Activated CD8-positive, alpha-beta memory T cell treated with anti-CD3 and anti-CD28 coated beads for 4 hours (primary cell): ENCODE data around the gene TSPAN9.

Source experiments
- DNase-seq, 2 donors: peaks; one replicate each; pipeline ENCODE4 v3.0.0-alpha.2; 2020; ENCODE audit warnings: low read depth in 2 of 2

The TSPAN9 gene

DNA sequence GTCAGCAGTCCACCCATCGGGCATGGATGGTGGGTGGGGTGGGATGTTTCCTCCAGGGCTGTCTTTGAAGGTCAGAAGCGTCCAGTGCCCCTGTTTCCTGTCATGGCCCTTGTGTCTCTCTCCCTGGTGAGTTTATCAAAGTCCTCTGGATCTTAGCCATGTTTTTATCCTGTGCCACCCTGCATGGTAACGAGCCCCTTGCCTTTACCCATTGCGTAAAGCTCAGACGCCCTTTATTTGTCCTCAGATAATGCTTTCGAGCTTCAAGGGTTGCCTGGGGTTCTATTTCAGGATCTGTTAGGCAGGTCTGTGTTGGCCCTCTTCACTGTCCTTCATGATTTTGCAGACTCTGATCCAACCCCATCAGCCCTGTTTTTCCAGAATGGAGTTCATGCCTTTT lies 172.9 kb downstream of the TSPAN9 start:
- no peak for DNase-seq

DNA sequence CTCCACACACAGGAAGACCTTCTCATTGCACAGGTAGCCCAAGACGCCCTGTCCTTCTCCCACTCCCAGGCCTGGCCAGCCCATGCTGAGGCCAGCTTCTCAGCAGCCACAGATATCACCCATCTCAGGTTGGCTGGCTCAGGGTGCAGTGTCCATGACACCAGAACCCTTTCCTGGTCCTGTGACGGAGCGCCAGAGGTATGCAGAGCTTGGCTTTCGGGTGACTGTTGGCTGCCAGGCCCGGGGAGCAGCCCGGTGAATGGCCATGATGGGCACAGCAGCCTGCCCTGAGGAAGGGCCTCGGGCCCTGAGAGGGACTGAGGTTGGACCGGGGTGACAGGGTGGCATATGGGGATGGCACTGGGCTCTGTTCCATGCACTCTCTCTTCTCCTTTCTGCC lies 173.4 kb downstream of the TSPAN9 start:
- DNase-seq = no peak

DNA sequence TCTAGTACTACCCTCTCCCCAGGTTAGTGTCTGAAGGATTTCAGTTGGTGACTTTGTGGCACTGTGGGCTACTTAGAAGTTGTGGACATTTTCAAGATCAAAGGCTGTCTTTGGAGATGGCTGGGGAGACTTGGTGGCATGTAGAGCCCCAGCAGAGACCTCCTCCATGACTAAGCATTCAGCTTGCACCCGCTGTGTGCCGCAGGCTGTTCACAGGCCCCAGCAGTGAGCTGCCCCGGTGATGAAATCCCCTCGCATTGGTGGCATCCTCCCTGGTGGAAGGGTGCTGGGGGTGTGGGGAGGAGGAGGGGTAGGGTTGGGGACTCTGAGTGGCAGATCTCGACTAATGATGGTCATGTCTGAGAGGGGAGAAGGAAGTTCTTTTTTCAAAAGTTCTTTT lies 173.9 kb downstream of the TSPAN9 start:
- DNase-seq = no peak

DNA sequence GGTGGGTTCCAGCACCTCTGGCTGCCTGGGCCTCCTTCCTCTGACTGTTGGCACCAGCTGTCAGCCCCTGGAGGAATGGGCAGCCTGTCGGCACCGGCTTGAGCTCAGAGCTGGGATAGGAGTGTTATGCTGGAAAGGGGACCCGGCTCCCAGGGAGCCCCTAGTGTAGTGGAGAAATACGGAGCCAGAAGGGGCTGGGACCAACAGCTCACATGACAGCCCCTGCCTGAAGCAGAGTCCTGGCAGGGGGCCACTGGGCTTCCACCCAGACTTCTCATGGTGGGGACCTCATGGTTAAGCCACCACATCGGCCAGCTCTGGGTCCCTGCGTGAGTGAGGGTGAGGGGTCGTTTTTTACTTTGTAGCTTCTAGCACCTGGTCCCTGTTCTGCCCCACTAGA lies 174.5 kb downstream of the TSPAN9 start:
- DNase-seq = no peak

DNA sequence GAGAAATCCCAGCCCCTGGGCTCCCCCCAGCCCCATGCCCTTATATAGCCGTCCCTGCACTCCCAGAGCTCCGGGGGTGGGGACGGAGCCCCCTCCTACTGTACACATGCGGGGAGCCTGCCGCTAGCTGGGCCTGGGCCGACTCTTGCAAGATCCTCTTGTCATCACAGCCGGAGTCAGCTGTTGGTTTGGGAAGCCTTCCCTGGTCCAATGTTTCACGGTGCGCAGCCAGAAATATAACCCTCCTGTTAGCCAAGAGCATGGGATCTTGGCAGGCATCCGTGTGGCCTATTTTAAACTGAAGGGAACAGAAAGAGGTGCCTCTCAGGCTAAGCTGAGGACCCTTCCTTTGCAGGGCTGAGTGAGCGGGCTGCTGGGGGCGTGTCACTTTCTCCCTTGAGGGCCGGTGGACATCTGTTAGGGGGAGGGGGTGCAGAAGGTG lies 175.3 kb downstream of the TSPAN9 start:
- DNase-seq = no peak

DNA sequence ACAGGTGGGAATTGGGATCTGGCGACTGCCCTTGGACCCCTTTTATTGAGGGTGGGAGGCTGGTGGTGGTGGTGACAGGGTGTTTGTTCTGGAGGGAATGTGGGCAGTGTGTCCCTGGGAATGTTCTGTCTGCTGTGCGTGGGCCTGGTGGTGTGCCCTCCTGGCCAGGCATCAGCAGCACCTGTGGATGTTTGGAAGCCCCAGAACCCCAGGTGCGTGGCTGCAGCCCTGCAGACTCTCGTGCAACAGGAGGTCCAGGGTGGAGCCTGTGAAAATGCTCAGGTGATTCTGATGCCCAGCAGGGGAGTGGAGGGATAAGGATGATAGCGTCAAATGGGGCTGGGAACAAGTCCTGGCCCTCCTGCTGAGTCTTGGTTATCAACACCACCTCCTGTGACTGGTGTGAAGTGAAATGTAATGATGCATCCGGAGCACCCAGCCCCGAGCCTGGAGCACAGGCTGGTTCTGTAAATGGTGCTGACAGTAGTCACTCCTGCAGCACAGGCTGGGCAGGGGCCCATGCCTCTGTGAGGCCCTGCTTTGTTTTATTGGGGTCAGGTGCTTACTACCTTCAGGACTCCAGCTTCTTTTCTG lies 176.6 kb downstream of the TSPAN9 start:
- DNase-seq = no peak

DNA sequence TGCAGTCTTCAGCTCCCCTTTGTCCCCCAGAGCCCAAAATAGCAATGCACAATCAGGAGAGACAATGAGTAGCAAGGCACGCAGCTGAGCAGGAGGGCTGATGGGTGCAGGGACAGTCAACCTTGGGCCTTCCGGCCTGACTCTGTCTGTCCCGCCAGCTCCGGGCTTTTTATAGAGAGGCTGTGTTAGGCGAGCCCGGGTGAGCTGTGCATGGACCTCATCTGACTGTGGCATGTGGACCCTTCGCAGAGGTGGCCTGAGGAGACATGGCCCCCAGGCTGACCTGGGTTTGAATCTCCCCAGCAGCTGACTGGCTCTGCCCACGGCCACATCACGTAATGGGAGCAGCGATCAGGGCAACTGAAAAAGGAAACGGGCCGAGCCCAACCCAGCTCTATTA lies 177.9 kb downstream of the TSPAN9 start:
- no peak for DNase-seq

DNA sequence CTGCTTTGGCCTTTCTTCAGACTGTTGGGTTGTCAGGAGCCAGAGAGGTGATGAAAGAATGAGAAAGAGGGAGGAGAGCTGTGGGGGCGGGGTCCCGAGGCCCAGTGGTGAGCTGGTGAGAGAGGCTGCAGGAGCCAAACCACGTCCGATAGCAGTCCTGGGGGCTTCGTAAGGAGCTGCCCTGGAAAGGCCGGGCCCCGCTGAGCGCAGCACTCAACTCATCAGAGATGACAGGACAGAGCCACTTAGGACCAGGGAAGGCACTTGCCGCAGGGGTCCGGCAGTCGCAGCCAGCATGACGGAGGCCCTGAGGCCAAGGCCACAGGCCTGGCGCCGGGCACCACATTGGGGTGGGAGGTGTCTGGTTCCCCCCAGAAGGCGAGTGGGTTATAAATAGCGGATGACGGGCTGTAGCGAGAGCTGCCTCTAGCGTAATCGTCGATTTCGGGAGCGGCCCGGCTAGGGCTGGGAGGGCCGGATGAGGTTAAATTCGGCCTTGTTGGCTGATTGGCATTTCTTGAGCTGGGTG lies 179.0 kb downstream of the TSPAN9 start:
- no peak for DNase-seq

DNA sequence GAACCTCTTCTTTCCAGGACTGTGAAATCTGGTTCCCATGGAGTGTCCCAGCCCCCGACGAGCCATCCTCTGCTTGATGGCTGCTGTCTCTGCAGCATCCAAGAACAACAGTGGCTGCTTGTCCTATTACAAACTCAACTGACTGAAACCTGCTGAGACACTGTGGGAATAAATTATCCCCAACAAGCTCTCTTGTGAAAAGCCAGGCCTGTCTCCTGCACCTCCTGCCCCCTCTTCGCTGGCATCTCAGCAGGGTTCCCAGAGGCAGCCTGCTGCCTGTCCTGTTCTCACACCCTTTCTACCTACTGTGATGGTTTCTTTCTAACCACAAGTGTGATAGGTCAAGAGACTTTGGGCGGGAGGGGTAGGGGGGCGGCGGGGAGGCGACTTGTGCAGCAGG lies 180.2 kb downstream of the TSPAN9 start:
- DNase-seq = no peak

DNA sequence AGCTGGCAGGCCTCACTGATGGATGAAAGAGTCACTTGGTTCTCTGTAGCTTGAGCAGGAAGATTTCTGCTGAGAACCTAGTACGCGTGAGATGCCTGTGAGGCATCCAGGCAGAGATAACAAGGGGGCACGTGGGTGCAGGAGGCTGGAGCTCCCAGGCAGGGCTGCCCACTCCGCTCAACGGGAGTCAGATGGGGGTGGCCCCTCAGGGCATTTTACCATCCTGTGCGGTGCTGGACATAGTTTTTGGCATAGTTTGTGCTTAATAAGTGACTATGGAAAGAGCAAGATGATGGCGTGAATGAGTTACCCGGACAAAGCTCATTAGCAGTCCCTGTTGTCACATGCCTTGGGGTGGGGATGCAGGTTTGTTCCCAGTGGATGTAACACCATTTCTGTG lies 182.8 kb downstream of the TSPAN9 start:
- DNase-seq = no peak

DNA sequence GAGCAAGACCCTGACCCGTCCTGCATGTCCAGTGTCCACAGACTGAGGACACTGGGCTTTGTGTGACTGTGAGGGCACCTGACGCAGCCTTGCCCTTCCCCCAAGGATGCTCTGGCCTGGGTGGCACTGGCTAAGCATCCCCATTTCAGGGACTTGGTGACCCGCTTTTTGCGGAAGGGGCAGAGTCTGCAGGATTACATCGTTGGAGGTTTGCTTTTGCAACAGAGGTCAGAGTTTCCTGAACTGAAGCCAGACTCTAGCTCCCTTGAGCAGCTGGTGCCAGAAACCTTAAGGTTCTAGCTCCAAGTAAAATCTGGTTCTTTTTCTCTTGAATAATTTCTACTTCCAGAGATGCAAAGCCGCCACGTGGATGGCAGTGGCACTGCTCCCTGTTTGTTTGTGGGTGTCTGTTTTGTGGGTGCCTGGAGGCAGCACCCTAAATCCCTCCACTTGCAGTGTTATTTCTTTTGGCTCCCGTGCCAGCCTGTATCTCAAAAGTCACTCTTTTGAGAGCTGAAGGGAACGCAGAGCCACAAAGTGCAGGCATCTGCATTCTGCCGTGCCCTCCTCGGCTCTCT lies 184.7 kb downstream of the TSPAN9 start:
- DNase-seq = no peak

DNA sequence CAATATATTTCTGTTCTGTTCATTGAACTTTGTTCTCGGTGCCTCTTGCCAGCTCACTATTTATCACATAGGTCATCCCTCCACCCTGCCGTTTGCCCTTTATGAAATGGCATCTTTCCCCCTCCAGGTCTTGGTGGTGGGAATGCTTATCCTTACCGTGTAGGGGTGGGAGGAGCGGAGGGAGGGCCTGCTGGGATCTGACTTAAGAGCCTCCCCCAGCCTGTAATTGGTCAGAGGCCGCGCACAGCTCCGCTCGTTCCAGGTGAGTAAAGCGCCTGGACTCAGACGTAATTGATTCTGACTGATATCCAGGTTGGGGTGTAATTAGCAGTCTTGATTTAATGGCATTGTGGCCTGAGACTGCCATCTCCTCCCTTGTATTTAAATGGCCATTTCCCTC lies 185.3 kb downstream of the TSPAN9 start:
- DNase-seq = no peak

DNA sequence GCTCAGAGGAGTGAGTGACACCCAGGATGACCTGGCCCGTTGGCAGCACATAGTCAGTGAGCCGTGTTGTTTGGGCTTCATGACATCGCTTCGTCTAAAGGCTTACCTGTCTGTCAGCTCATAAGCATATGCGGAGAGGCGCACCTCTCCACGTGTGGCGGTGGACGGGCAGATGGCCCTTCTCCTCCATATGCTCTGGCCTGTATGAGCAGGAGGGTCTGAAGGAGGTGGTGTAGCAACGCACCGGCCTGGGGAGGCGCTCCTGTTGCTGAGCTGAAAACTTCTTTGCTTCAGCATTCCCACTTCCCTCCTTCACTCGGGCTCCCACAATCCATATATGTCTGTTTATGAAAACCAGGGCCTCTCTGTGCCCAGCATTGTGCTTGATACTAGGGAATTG lies 186.1 kb downstream of the TSPAN9 start:
- no peak for DNase-seq

DNA sequence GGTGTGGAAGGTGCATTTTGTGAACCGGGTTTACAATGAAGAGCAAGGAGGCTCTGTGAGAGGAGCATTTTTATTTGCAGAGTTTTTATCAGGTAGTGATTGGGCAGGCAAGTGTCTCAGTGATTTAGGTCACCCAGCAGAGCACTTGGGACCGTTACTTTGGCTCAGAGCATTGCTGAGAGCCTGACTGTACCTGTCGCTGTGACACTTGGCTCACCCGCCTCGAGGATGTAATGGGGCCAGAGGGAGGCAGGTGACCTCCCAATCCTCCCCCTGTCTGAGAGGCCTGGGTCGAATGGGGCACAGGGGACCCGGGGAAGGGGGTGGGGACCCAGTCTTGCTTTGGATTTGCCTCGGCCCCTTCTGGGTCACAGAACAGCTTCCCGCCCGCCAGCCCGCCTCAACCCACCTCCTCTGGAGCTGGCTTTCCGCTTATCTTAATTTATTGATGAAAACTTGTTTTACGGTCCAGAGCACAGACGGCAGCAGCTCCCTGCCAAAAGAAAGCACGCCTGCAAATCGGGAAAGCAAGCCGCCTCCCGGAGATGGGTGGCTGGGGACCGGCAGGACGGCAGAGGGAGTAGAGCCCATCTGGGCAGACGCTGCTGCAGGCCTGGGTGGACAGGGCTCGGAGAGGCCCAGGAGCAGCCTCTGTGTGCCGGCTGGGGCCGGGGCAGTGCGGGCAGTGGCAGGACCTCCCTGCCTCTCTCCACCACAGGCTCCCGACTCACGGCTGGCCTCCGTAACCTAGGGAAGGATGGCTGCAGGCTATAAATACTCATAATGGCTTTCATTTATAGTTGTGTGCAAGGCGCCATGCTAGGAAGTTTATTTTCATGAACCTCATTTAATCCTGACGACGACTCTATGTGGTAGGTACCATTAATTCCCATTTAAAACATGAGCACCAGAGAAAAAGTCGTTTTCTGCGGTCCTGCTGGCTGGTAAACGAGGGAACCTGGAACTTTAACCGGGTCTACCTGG lies 187.1 kb downstream of the TSPAN9 start:
- no peak for DNase-seq

DNA sequence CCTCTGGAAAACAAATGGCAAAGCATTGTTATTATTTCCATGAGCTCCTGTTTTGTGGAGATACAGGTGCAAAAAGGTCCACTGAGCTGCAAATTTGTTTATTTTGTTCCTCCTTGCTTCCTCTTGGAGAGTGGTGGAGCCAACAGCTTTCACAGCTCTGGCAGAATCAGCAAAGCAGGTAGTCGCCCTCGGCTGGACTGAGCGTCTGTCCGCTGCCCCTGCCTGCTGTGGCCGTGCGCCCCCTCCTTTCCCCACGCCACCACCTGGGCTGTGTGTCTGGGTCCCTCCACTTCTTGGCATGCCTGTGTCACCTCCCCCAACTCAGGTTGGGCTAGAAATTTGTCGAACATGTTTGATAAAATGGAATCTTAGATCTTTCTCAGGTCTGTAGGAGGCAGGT lies 188.2 kb downstream of the TSPAN9 start:
- DNase-seq = no peak

DNA sequence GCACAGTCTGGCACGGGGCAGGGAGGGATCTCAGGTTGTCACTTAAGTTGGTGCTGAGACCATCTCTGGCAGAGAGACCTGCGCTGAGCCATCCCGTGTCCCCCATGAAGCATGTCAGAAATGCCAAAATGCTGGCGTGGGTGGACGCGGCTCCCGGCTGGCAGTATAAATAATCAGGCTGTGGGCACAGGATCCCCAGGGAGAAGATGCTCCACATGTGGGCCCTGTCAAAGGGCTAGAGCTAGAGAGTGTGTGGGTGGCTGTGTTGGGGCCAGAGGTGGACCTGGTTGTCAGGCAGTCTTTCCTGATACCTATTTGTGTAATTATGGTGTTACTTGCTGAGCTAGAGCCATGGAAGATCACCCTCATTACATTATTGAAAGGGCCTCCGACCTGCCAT lies 189.5 kb downstream of the TSPAN9 start:
- no peak for DNase-seq

DNA sequence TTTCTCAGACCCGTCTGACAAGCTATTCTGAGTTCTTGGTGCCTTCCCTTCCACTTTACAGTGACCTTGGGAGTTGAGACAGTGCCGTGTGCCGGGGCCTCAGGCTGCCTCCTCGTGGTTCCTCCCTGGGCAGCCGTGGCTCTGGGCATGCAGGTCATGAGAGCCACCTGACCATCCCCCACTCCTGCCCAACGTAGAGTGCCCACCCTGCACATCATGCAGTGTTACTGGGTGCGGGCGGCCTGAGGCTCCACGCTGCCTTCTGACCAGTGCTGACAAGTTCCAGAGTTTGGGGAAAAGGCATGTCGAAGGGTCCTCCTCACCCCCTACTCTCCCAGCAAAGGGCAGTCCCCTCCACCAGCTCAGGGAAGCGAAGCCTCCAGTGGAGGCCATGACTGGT lies 190.5 kb downstream of the TSPAN9 start:
- DNase-seq = no peak

DNA sequence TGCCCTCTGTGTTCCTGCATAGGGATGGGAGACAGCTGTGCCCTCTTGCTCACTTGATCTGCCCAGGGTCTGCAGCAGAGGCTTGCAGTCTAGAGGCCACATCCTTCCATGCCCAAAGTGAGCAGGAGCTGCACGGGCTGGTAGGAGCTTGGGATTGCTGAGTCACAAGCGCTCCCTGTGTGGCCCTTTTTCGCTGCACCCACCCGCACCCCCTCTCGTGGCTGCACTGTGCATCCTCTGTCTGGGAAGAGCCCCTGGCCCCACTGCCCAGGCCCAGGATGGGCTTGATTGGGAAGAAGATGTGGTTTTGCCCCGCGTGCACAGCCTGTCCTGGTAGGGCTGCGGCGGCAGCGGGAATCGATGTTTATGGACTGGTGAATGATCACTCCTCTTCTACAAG lies 192.4 kb downstream of the TSPAN9 start:
- DNase-seq = no peak

DNA sequence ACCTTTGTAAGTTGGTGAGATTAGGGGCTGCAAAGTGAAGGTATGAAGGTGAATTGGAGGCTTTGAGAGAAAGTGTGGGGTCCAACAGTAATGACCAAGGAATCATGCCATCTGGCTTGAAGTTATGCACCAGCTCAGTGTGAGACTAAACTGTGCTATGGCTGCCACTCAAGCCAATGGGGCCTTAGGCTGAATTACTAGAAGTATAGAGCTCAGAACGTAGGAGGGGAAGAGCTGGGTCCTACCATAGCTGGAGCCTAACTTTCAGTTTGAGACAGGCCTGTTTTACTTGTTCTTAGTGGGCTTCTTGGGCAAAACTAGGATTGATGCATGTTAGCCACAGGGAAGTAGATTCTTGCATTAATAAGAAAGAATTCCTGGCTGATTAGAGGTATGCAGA lies 194.0 kb downstream of the TSPAN9 start:
- DNase-seq = no peak

DNA sequence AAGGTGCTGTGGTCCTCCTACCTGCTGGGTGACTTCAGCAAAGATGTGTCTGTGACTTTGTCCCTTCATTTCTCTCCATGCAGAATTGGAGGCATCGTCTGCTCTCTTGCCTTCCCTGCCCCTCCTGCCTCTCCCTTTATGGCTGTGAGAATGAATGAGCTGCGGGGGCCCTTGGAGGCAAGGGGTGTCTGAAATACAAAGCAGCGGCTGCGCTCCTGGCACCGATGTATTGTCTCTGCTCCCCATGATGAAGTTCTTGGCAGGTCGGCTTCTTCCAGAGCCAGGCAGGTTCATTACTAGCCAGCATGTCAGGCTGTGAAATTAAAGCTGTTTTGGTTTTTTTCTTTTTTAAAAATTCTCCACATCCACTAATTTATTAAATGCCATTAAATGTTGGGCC lies 194.5 kb downstream of the TSPAN9 start:
- no peak for DNase-seq

DNA sequence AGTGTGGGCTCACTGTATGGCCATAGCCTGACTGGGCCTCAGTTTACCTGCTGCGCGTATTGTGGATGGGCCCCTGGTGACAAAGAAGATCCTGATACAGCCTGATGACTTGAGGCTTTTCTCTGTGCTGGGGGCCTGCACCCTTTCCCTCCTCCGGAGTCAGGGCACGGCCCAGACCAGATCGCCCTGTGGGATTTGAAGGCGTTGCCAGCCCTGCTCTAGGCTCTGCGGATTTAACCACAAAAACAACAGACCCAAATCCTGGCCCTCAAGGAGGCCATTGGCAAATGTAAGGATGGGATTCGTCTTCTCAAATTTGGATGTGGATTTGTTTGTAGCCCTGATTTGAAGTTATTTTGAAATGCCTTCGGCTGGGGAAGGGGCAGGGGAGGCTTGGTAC lies 195.8 kb downstream of the TSPAN9 start:
- no peak for DNase-seq

DNA sequence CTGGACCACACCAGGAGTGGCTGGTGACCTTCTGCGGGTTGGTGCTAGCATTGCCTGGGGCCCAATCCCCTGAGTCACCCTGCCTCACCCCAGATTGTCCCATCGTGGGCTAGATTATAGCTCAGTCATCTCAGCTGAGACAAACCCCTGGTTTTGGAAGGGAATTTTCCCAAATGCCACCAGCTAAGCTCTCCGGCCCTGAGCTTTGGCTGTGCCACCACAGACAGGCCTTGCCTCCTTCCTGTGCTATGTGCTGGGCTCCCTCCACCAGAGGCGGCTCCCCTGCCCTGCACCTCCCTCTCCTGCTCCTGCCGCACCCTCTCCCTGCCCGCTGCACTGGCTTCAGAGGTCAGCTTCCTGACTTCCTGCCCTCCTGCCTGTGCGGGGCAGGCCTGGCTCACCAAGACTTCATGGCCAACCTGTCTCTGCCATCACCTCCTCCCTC lies 196.3 kb downstream of the TSPAN9 start:
- DNase-seq = no peak

DNA sequence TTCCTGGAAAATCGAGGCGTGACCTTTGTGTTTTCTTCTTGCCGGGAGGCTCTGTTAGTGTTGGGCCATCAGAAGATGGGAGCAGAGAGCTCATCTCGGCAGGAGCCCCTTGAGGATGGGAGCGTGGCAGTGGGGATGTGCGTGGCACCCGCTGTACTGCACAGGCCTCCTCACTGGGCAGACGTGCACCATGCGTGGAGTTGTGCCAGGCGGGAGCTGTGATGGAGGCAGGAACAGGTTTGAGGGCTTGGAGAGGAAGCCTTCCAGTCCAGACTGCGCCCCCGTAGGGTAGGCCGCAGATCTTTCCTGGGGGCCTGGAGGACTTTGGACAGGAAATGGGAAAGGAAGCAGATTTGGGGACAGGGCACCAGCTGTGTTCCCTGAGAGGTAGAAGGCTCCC lies 197.5 kb downstream of the TSPAN9 start:
- DNase-seq = no peak
